IPS-15b (cell line): ENCODE data around the gene ANKRD39.
"Not testable (repeated sequence)": the region's sequence is repeated elsewhere in the genome, so short reads cannot be mapped to it uniquely, and the experiment has no call there.

Experiments
- H3K27me3 ChIP-seq: one replicate; pipeline ENCODE4 v1.6.1; 2013; ENCODE audit warnings: low read length; ENCODE audit not compliant: control insufficient read depth, insufficient read depth
- H3K36me3 ChIP-seq: one replicate; pipeline ENCODE4 v1.6.1; 2013; ENCODE audit warnings: low read length; ENCODE audit not compliant: control insufficient read depth, insufficient read depth
- H3K4me1 ChIP-seq: one replicate; pipeline ENCODE4 v1.6.1; 2013; ENCODE audit warnings: mild to moderate bottlenecking, low read length; ENCODE audit not compliant: control insufficient read depth, insufficient read depth
- H3K4me3 ChIP-seq: one replicate; pipeline ENCODE4 v1.5.1; 2013; ENCODE audit warnings: low read depth, low read length
- H3K9ac ChIP-seq: one replicate; pipeline ENCODE4 v1.6.1; 2013; ENCODE audit warnings: low read depth, mild to moderate bottlenecking, low read length
- H3K9me3 ChIP-seq: one replicate; pipeline ENCODE4 v1.6.1; 2013; ENCODE audit warnings: mild to moderate bottlenecking, low read length; ENCODE audit not compliant: control insufficient read depth, insufficient read depth

Gene ANKRD39

GRCh38 chr2:96867756-96868554 is 10.1 kb upstream of the ANKRD39 start:
- Histone ChIP-seq H3K36me3 (peaks cover 43% of the 10 kb centered on the region), H3K27me3 (peaks cover 3% of the 10 kb centered on the region), H3K9me3 (no peaks in the 10 kb centered on the region), H3K4me1 (peaks cover 8% of the 10 kb centered on the region), H3K9ac (peak overlapping the region; percentile 87), H3K4me3 (peak overlapping the region; percentile 67)

GRCh38 chr2:96866986-96867755 is 9.4 kb upstream of the ANKRD39 start:
- H3K9ac ChIP-seq, result peak overlapping the region; percentile 87
- peaks cover 3% of the 10 kb centered on the region for H3K27me3 ChIP-seq
- peak overlapping the region; percentile 67 for H3K4me3 ChIP-seq
- H3K4me1 ChIP-seq, result peaks cover 8% of the 10 kb centered on the region
- H3K36me3 ChIP-seq, result peaks cover 46% of the 10 kb centered on the region
- no peaks in the 10 kb centered on the region for H3K9me3 ChIP-seq

DNA sequence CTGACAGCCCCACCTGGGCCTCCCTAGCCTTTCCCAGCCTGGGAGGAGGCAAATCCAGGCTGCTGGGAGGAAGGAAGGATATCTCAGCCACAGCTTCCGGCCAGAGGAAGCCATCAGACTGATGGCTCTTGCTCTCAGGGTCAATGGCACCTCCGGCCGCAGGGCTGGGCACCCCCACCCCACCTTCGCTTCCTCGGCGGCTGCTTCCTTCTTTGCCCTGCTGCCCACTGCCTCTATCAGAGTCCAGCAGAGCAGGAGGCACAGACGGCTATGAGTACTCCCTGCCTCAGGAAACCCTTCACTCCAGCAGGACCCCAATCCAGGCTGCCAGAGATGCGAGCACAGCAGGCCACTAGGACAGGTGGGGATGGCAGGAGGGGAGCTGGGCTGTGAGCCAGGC is 8.8 kb upstream of the ANKRD39 start:
- Histone ChIP-seq H3K4me3 (no peak overlapping the region), H3K36me3 (peaks cover 52% of the 10 kb centered on the region), H3K9me3 (no peaks in the 10 kb centered on the region), H3K9ac (peak overlapping the region; percentile 3), H3K27me3 (peaks cover 3% of the 10 kb centered on the region), H3K4me1 (peaks cover 8% of the 10 kb centered on the region)

GRCh38 chr2:96866149-96866548 is 8.3 kb upstream of the ANKRD39 start:
- Histone ChIP-seq H3K9me3 (no peaks in the 10 kb centered on the region), H3K4me1 (peaks cover 7% of the 10 kb centered on the region), H3K4me3 (no peak overlapping the region), H3K27me3 (peaks cover 2% of the 10 kb centered on the region), H3K36me3 (peaks cover 56% of the 10 kb centered on the region), H3K9ac (peak overlapping the region; percentile 3)

DNA sequence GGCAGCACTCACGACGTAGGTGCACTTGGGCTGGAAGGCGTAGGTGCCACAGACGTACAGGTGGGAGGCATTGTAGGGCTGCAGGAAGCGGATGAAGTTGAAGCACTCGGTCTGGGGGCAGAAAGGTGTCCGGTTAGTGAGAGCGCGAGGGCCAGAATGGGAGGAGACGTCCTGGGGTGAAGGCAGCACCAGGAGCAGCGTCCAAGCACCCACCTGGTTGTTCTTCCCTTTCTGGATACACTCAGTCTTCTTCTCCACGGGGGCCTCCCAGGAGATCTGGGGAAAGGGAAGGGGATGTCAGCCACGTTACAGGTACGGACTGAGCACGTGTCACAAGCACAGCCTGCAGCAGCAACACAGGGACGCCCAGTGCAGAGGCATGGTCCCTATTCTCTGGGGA is 7.8 kb upstream of the ANKRD39 start:
- Histone ChIP-seq H3K36me3 (peaks cover 61% of the 10 kb centered on the region), H3K9ac (no peak overlapping the region), H3K27me3 (no peaks in the 10 kb centered on the region), H3K4me3 (no peak overlapping the region), H3K4me1 (peaks cover 2% of the 10 kb centered on the region), H3K9me3 (no peaks in the 10 kb centered on the region)

DNA sequence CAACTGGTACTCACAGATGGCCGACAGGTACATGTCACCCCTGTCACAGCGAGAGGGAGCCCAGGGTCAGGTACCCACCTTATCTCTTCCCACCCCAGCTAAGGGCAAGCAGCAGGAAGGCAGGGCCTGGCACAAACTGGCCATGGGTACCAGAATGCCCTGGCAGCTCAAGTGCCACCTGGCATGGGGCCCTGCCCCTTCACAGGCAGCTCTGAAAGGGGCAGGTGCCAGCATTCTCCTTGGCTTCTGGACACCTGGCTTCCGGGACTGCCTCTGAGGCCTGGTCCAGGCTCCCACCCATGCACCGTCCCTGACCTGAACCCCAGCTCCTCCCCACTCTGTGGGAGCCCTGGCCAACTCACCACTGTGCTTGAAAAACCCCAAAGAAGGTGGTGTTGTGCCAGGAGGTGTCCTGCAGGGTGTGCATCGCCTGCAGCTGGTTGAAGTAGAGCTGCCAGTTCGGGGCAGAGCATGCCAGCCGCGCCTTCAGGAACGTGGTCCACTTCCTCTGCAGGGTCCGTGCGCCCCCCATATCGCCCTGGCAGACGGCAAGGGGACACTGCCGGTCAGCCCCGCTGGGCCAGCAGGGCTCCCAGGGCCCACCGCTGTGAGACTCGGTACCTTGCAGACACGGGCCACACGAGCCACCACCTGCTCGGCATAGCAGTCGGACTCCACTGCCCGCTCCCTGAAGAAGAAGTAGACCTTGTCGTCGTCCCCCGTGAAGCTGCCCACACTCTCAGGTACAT is 6.7 kb upstream of the ANKRD39 start:
- no peaks in the 10 kb centered on the region for H3K4me1 ChIP-seq
- H3K9ac ChIP-seq, result no peak overlapping the region
- no peaks in the 10 kb centered on the region for H3K27me3 ChIP-seq
- H3K4me3 ChIP-seq, result no peak overlapping the region
- peaks cover 69% of the 10 kb centered on the region for H3K36me3 ChIP-seq
- H3K9me3 ChIP-seq, result no peaks in the 10 kb centered on the region

DNA sequence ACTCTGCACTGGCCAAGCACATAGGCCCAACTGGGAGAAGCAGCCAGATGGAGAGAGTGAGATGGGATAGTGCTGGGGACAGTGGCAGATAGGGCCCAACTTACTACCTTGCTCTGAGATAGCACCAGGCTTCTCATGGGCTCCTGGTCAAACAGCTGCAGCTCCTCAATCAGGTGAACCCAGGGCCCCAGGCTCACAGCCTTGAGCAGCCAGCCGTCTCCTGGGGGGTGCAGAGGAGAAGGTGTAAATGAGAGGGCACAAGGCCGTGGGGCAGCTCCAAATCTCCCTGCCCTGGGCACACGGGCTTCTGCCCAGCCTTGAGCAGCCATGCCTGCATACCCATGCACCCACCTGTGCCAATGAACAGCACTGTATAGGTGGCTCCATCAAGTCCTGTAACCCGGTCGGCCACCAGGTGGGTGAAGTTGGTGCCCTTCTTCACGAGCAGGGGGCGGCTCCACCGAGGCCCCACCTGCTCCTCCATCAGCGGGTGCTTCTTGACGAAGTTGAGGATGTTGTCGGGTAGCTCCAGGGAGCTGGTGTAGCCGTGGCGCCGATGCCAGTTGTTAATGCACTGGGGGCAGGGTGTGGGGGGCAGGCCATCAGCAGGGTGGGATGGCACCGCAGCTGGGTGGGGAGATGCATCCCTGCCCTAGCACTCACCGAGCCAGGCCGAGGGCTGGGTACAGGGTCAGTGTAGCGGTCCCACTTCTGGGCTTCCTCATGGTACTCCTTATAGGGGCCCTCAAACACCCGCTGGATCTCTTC is 5.9 kb upstream of the ANKRD39 start:
- no peaks in the 10 kb centered on the region for H3K27me3 ChIP-seq

GRCh38 chr2:96863056-96863455 is 5.2 kb upstream of the ANKRD39 start:
- not testable (repeated sequence) for H3K9me3 ChIP-seq, H3K9ac ChIP-seq, H3K4me1 ChIP-seq, H3K27me3 ChIP-seq, H3K4me3 ChIP-seq
- H3K36me3 ChIP-seq, result peaks cover 69% of the 10 kb centered on the region

More for the DNA sequence above, 5.9 kb upstream of the ANKRD39 start:
- H3K4me1 ChIP-seq, result no peaks in the 10 kb centered on the region
- H3K9me3 ChIP-seq, result no peaks in the 10 kb centered on the region
- H3K9ac ChIP-seq, result no peak overlapping the region
- H3K4me3 ChIP-seq, result no peak overlapping the region
- H3K36me3 ChIP-seq, result peaks cover 69% of the 10 kb centered on the region

- Histone ChIP-seq H3K27me3 (no peaks in the 10 kb centered on the region), H3K9ac (no peak overlapping the region), H3K4me1 (peaks cover 7% of the 10 kb centered on the region), H3K4me3 (no peak overlapping the region), H3K36me3 (peaks cover 57% of the 10 kb centered on the region), H3K9me3 (no peaks in the 10 kb centered on the region)
These were observed 3.3 kb upstream of the ANKRD39 start for GRCh38 chr2:96861074-96861473.

DNA sequence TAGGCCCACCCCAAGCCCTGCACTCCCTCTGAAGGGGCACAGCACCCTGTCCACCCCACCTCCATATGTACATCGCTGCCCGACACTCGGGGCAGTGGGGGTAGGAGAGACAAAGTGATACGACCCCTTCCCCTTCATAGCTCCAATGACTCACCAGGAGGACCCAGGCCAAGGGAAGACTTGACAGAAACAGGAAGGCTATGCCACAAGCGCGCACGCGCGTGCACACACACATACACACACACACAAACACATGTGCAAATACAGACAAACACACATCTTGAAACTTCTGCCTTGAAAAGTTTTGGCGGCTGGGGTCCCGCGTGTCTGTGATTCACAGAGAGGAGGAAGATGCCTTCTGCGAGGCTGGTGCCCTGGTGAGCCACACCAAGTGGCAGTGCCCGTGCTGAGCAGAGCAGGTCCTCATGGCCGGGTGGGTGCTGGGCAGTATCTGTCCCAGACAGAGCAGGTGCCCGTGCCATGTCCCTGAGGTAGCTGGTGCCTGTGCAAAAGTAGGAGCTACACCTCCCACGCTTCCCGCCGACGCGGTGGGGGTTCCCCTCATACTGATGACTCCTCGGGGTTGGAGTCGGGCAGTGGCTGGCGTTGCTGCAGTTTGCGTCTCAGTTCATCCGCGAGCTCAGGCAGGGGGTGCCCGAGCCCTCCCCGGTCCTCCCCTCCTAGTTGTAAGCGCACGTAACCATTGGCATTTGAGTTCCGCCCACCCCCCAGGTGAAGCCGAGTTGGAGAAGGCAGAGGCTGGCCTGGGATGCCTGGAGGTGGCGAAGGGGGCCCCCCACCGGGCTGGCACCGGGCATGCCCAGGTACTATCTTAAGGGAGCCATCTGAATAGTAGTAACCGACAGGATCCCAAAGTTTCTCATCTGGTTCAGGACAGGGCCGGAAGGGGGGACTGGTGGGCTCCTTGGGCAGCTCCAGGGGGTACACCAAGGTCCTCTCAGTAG is 2.5 kb upstream of the ANKRD39 start:
- Histone ChIP-seq H3K9me3 (no peaks in the 10 kb centered on the region), H3K4me1 (peaks cover 7% of the 10 kb centered on the region), H3K36me3 (peaks cover 50% of the 10 kb centered on the region), H3K4me3 (no peak overlapping the region), H3K27me3 (no peaks in the 10 kb centered on the region), H3K9ac (no peak overlapping the region)
